Stimulated activated CD4-positive, alpha-beta T cell treated with anti-CD3 and anti-CD28 coated beads, Interleukin-15, amount 100 ng/mL, for 1 hour (primary cell): Measurements from ENCODE around the gene OR51B4.
"Not testable (repeated sequence)": the region's sequence is repeated elsewhere in the genome, so short reads cannot be mapped to it uniquely, and the experiment has no call there.

ENCODE experiments used
- DNase-seq, 2 donors: peaks; one replicate each; pipeline ENCODE4 v3.0.0-alpha.2; 2020; ENCODE audit warnings: low read depth in 1 of 2, low spot score in 1 of 2

The OR51B4 gene

DNA sequence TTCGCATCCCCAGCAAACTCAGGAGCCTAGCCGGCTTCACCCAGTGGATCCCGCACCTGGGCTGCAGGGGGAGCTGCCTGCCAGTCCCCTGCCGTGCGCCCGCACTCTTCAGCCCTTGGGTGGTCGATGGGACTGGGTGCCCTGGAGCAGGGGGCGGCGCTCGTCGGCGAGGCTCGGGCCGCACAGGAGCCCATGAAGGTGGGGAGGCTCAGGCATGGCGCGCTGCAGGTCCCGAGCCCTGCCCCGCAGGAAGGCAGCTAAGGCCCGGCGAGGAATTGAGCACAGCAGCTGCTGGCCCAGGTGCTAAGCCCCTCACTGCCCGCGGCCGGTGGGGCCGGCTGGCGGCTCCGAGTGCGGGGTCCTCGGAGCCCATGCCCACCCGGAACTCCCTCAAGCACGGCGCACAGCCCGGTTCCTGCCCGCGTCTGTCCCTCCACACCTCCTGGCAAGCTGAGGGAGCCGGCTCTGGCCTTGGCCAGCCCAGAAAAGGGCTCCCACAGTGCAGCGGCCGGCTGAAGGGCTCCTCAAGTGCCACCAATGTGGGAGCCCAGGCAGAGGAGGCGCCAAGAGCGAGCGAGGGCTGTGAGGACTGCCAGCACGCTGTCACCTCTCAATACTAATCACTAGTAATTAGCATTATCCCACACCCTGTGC is 7.3 kb downstream of the OR51B4 start:
- not testable (repeated sequence) for DNase-seq

- DNase-seq = no peak
These were observed 8.7 kb downstream of the OR51B4 start for GRCh38 chr11:5293028-5293427.

- DNase-seq = no peak
These were observed 10.4 kb downstream of the OR51B4 start for GRCh38 chr11:5291207-5291838.

DNA sequence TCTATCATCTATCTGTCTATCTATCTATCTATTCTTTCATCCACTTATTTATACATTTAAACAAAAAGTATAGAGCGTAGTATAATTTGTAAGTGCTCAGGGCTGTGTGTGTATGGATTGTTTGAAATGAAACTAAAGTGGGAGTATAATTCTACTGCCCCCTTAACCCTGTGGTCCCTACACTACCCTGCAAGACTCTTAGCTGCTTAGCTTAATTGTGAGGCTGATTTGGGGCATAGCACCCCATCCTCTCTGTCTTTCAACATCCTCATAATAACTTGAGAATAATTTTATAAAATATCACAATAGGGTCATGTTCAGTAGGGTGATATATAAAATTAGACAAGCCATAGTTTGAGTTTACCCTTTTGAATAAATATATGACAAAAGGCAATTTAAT is 11.6 kb downstream of the OR51B4 start:
- no peak for DNase-seq

- no peak for DNase-seq
These were observed 12.1 kb downstream of the OR51B4 start for GRCh38 chr11:5289696-5290095.

- DNase-seq = no peak
These were observed 12.7 kb downstream of the OR51B4 start for GRCh38 chr11:5288906-5289550.

DNA sequence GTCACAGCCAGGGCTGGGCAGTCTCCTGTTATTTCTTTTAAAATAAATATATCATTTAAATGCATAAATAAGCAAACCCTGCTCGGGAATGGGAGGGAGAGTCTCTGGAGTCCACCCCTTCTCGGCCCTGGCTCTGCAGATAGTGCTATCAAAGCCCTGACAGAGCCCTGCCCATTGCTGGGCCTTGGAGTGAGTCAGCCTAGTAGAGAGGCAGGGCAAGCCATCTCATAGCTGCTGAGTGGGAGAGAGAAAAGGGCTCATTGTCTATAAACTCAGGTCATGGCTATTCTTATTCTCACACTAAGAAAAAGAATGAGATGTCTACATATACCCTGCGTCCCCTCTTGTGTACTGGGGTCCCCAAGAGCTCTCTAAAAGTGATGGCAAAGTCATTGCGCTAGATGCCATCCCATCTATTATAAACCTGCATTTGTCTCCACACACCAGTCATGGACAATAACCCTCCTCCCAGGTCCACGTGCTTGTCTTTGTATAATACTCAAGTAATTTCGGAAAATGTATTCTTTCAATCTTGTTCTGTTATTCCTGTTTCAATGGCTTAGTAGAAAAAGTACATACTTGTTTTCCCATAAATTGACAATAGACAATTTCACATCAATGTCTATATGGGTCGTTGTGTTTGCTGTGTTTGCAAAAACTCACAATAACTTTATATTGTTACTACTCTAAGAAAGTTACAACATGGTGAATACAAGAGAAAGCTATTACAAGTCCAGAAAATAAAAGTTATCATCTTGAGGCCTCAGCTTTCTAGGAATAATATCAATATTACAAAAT is 13.4 kb downstream of the OR51B4 start:
- no peak for DNase-seq

GRCh38 chr11:5286901-5287300 is 14.8 kb downstream of the OR51B4 start:
- DNase-seq = no peak

- no peak for DNase-seq
These were observed 15.4 kb downstream of the OR51B4 start for GRCh38 chr11:5286351-5286750.

DNA sequence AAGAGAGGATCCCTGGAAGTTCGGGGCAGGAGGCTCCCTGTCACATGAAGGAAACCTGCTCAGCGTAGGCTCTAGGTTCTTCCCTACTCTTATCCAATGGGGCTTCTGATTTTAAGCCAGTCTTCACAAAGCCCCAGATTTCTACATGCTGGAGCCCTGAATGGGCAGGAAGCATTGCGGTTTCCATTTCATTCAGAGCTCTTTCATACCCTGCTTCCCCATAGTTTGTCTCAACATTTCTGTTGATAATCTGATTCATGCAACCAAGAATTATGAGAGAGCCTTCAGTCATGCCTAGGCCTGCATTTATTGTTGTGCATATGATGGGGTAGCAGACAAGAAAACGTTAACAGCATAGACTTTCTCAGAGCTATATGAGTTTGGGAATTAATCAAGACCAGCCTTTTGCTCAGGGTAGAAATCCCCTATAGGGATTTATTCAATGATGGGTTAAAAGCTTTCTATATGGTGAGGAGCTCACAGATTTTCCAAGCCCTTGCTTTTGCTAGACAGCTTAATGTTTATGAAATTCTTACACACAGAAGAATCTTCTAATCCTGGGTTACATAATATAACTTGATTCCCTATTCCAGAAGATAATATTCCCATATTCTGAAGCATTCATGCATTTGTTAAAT is 15.9 kb downstream of the OR51B4 start:
- DNase-seq = no peak

- DNase-seq = no peak
These were observed 17.1 kb downstream of the OR51B4 start for GRCh38 chr11:5284637-5285036.

DNA sequence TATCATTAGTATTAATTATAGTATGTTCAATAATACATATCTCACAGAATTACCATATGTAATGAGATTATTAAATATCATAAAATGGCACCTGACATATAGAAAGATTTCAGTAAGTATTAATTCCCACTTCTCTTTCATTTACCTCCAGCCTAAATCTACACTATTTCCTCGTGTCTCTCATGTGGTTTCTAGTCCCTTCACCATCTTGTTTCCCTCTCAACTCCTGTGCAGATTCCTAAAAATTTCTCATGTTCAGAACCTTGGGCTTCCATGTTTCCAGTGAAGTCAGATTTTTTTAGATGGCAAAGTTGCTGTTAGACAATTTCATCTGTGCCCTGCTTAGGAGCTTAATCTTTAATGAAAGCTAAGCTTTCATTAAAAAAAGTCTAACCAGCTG is 17.9 kb downstream of the OR51B4 start:
- DNase-seq = no peak

GRCh38 chr11:5283086-5283485 is 18.7 kb downstream of the OR51B4 start:
- DNase-seq = no peak

DNA sequence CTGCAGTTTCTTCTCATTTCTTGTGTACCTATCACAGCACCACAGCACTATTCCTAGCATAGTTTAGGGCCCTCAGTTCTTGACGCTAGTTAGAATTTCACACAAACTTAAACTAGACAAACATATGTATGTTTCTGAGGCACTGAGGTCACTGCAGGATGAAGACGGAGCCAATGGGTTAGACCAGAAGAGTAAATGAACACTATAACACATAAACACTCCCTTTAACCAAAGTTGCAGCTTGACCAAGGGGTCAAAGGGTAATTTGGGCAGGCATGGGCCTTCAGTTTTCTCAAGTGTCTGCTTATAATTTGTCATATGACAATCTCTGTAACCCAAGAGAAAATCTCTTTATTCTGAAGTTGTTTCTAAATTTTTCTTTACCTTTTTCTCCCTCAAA is 19.1 kb downstream of the OR51B4 start:
- DNase-seq = no peak

DNA sequence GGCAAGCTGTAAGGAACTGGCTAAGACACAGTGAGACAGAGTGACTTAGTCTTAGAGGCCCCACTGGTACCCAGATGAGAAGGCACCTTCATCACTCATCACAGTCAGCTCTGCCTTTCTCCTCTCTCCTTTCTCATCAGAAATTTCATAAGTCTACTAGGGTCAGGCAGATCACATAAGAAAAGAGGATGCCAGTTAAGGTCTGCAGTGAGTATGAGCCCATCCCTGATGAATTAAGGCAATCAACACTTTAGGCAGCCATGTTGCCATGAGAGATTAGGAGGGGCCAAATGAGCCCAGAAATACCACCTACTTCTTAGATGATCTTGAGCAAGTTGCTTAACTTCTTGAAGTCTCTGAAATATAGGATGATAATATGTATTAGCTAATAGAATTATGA is 20.1 kb downstream of the OR51B4 start:
- no peak for DNase-seq

- DNase-seq = no peak
These were observed 21.1 kb downstream of the OR51B4 start for GRCh38 chr11:5280582-5281102.

- no peak for DNase-seq
These were observed 22.2 kb downstream of the OR51B4 start for GRCh38 chr11:5279471-5280090.

DNA sequence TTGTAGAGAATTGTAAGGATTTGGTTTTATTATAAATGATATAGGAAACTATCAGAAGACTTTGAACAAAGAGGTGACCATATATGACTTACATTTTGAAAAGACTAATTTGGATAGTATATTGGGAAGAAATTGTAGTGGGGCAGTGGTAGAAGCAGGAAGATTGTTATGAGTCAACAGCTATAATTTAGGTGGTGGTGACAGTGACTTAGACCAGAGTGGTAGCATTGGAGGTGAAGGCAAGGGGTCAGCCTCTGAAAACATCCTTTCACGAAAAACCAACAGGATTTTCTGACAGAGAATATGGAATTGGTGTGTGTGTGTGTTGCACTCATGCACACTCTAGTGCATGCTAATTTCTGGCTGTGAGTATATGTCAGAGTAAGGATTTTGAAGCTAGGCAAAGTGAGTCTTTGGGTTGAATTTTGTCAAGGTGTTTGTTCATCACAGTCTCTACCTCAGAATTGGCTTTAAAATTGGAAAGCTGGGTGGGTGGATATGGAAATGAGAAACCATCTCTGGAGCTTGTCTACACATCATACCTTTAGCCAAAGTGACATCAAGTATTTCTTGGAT is 23.9 kb downstream of the OR51B4 start:
- no peak for DNase-seq

GRCh38 chr11:5276697-5277096 is 25.0 kb downstream of the OR51B4 start:
- DNase-seq = no peak

DNA sequence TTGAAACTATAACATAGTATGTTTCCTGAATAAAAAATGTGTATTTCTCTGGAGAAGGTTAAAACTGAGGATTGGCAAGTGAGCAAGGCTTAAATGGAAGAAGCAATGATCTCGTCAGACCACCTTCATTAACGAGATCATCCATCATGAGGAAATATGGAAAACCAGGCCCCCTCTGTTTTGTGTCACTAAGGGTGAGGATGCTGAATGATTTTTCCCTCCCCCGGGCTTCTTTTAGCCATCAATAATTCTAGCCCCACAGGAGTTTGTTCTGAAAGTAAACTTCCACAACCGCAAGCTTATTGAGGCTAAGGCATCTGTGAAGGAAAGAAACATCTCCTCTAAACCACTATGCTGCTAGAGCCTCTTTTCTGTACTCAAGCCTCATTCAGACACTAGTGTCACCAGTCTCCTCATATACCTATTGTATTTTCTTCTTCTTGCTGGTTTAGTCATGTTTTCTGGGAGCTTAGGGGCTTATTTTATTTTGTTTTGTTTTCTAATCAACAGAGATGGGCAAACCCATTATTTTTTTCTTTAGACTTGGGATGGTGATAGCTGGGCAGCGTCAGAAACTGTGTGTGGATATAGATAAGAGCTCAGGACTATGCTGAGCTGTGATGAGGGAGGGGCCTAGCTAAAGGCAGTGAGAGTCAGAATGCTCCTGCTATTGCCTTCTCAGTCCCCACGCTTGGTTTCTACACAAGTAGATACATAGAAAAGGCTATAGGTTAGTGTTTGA is 26.2 kb downstream of the OR51B4 start:
- DNase-seq = no peak
